ENCODE results near the gene BAIAP2.

BAIAP2 gene

GRCh38 chr17:81163051-81163695, 128.2 kb downstream of the BAIAP2 start:
- no peak for DNase-seq

- no peak for DNase-seq
These were observed 128.9 kb downstream of the BAIAP2 start for GRCh38 chr17:81163703-81164370.

GRCh38 chr17:81164371-81165245, 129.7 kb downstream of the BAIAP2 start:
- no peak for DNase-seq

GRCh38 chr17:81165246-81166032, 130.5 kb downstream of the BAIAP2 start, which contains the start of gene PVALEF:
PVALEF (plus strand) TSS chr17:81165507; CDS start chr17:81181227, 15,720 bp downstream.
- no peak for DNase-seq

GRCh38 chr17:81166033-81166492, 131.1 kb downstream of the BAIAP2 start, which contains the start of gene AATK:
AATK (minus strand) TSS chr17:81166221; CDS start chr17:81165992, 229 bp downstream.
- no peak for DNase-seq
